ENCODE data around the gene ZMIZ2.
"Not testable (repeated sequence)": the region's sequence is repeated elsewhere in the genome, so short reads cannot be mapped to it uniquely, and the experiment has no call there.

ZMIZ2 gene

GRCh38 chr7:44759246-44759645 is 10.6 kb downstream of the ZMIZ2 start:
- no peak for DNase-seq

GRCh38 chr7:44760034-44760580 is 11.5 kb downstream of the ZMIZ2 start:
- no peak for DNase-seq

- no peak for DNase-seq
Observed at GRCh38 chr7:44761207-44762161, 12.8 kb downstream of the ZMIZ2 start.

GRCh38 chr7:44762300-44762699 is 13.7 kb downstream of the ZMIZ2 start:
- DNase-seq, result no peak

- no peak for DNase-seq
Observed at GRCh38 chr7:44762726-44763522, 14.3 kb downstream of the ZMIZ2 start.

GRCh38 chr7:44764081-44764480 is 15.4 kb downstream of the ZMIZ2 start:
- no peak for DNase-seq

- no peak for DNase-seq
Observed at GRCh38 chr7:44764665-44765578, 16.3 kb downstream of the ZMIZ2 start.

- DNase-seq, result no peak
Observed at GRCh38 chr7:44765579-44766415, 17.1 kb downstream of the ZMIZ2 start.

- no peak for DNase-seq
Observed at GRCh38 chr7:44766416-44766801, 17.8 kb downstream of the ZMIZ2 start.

GRCh38 chr7:44767134-44767911 is 18.7 kb downstream of the ZMIZ2 start:
- DNase-seq, result no peak

GRCh38 chr7:44767912-44768627 is 19.4 kb downstream of the ZMIZ2 start:
- peak; percentile 15 for DNase-seq

- no peak for DNase-seq
Observed at GRCh38 chr7:44768628-44769371, 20.2 kb downstream of the ZMIZ2 start.

GRCh38 chr7:44769376-44769775 is 20.7 kb downstream of the ZMIZ2 start:
- no peak for DNase-seq

- DNase-seq, result no peak
Observed at GRCh38 chr7:44769776-44770294, 21.2 kb downstream of the ZMIZ2 start.

- DNase-seq, result no peak
Observed at GRCh38 chr7:44771358-44771757, 22.7 kb downstream of the ZMIZ2 start.

- DNase-seq, result no peak
Observed at GRCh38 chr7:44772440-44772839, 23.8 kb downstream of the ZMIZ2 start.

GRCh38 chr7:44772867-44773266 is 24.2 kb downstream of the ZMIZ2 start:
- DNase-seq, result no peak

- DNase-seq, result not testable (repeated sequence)
Observed at GRCh38 chr7:44774486-44774885, 25.8 kb downstream of the ZMIZ2 start.
